GM12878 (cell line): ENCODE measurements around the gene RNFT2. TPM values are rescaled to one million over a fixed set of nuclear protein-coding genes. Genes with fewer than 3 reads are reported as not detected.

Source experiments
- BCLAF1 ChIP-seq: fragments of 450-650 bp; IDR thresholded peaks from 2 replicates; pipeline ENCODE4 v1.6.1; 2017; ENCODE audit warnings: antibody characterized with exemption, mild to moderate bottlenecking, moderate library complexity
- CHD1 ChIP-seq: IDR thresholded peaks from 2 replicates; pipeline ENCODE4 v1.6.1; 2012; ENCODE audit warnings: low read depth, low read length, improper control_type of control experiment
- CTCF ChIP-seq, 3 experiments: IDR thresholded peaks in 2 of 3; conservative IDR thresholded peaks in 1 of 3; 2 replicates each; pipeline ENCODE4 v1.5.1; 2011; ENCODE audit warnings: low read depth in 3 of 3, low read length in 3 of 3, mild to moderate bottlenecking in 3 of 3, control low read depth in 2 of 3, moderate library complexity in 2 of 3, inconsistent platforms in 1 of 3, mixed read lengths in 1 of 3; ENCODE audit not compliant: control insufficient read depth in 2 of 3, insufficient read depth in 1 of 3; ENCODE audit errors: extremely low read depth in 1 of 3
- E2F8 ChIP-seq: fragments of 450-650 bp; IDR thresholded peaks from 2 replicates; pipeline ENCODE4 v1.6.1; 2018; ENCODE audit warnings: mild to moderate bottlenecking, low read depth, moderate library complexity; ENCODE audit not compliant: partially characterized antibody
- MXI1 ChIP-seq: fragments of 150-350 bp; IDR thresholded peaks from 2 replicates; pipeline ENCODE4 v1.6.1; 2011; ENCODE audit warnings: low read depth, mild to moderate bottlenecking, inconsistent platforms, low read length, improper control_type of control experiment
- RCOR1 ChIP-seq: conservative IDR thresholded peaks from 2 replicates; pipeline ENCODE4 v1.6.1; 2012; ENCODE audit warnings: low read depth, low read length, improper control_type of control experiment
- SIX5 ChIP-seq: IDR thresholded peaks from 2 replicates; pipeline ENCODE4 v1.6.1; 2011; ENCODE audit warnings: mild to moderate bottlenecking, low read depth, low read length, moderate library complexity; ENCODE audit not compliant: severe bottlenecking
- SREBF1 ChIP-seq: IDR thresholded peaks from 2 replicates; pipeline ENCODE4 v1.6.1; 2012; ENCODE audit warnings: mild to moderate bottlenecking, low read length
- SREBF2 ChIP-seq: IDR thresholded peaks from 2 replicates; pipeline ENCODE4 v1.6.1; 2012; ENCODE audit warnings: mild to moderate bottlenecking, low read length
- STAT1 ChIP-seq: fragments of 450-650 bp; conservative IDR thresholded peaks from 2 replicates; pipeline ENCODE4 v1.6.1; 2014; ENCODE audit warnings: antibody characterized with exemption, mild to moderate bottlenecking
- SUPT20H ChIP-seq: IDR thresholded peaks from 2 replicates; pipeline ENCODE4 v1.6.1; 2011; ENCODE audit warnings: low read depth, mild to moderate bottlenecking, low read length, moderate library complexity, borderline replicate concordance; ENCODE audit not compliant: control insufficient read depth
- ZNF687 ChIP-seq: fragments of 450-650 bp; IDR thresholded peaks from 2 replicates; pipeline ENCODE4 v1.6.1; 2017; ENCODE audit warnings: mild to moderate bottlenecking, moderate library complexity
- polyA plus RNA-seq, 11 experiments: library from polyadenylated mRNA; depleted of rRNA in 4 of 11; unstranded in 6 of 11; stranded (reverse) in 5 of 11; fragments of >200 nt; fragmentation: Nextera tagmentation in 4 of 11; fragmentation: Illumina TruSeq in 1 of 11; extraction: Ambion mirVana in 4 of 11; extraction: Trizol in 1 of 11; gene quantifications; 1 replicate in 1 of 11; 2 replicates in 10 of 11; pipeline versions ENCODE4 v1.2.1 to v1.2.3, GENCODE V29; 2011 to 2016; ENCODE audit warnings: inconsistent platforms in 2 of 11, missing spikeins in 2 of 11, low read depth in 1 of 11
- total RNA-seq, 4 experiments: library from RNA; depleted of rRNA in 3 of 4; stranded (reverse); fragments of >200 nt in 3 of 4; fragmentation: Illumina TruSeq in 1 of 4; extraction: Trizol in 1 of 4; gene quantifications; 2 replicates each; pipeline versions ENCODE4 v1.2.1 to v1.2.3, GENCODE V29; 2013 to 2021
- TF ChIP-seq, protein P1 (sequence below): fragments of 450-650 bp; IDR thresholded peaks from 2 replicates; pipeline ENCODE4 v1.6.1; 2017; ENCODE audit warnings: borderline replicate concordance

The RNFT2 gene
- total and polyA plus RNA-seq, 10 of the 15 experiments (the other 5 are each of a cell fraction or from before 2014, with no cell fraction given) = 2.5 to 17.3 (median 9.7) TPM

DNA sequence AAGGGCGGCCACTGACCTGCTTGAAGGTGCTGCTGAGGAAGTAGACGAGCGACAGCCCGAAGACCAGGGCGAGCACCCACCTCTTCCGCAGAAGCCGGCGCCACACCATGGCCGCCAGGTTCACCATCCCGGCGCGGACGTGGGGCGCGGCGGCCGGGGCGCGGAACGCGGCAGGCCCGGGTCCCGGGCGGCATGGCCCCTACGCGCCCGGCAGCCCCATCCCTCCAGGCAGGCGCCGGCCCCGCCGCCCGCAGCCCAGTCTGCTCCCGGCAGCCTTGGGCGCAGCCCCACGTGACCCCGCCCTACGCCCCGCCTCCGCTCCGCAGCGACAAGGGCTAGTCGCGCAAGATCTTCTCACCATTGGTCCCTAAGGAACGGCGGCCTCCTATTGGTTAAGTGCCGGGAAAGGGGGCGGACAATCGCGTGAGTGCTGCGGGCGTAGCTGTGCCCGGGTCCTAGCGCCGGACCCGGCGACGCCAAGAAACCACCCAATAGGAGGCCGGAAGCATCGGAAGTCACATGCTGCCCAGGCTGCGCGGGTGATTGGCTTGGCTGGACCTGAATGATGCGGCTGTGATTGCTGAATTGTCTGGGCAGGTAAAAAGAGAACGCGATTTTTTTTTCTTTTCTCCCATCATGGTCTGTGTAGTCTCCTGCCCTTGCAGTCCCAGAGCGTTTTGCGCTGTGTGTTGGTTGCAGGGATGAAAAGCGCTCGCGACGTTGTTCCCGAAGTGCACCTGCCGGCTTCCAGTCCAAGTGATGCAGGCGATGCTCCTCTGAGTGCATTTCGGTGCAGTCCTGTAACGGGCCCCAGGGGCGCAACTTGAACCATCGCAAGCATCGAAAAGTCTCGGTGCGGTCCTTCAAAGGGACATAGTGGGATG, at the start of gene RNFT2, which contains the start of gene SPRING1 (continued):
- no peak for TF ChIP-seq BCLAF1
- no peak for TF ChIP-seq E2F8
- peak; percentile 44; the same call in 1 of the 2 replicates for TF ChIP-seq ZNF687
- TF ChIP-seq SREBF2 = peak; percentile 47; the same call in 1 of the 2 replicates
- TF ChIP-seq, protein P1, sequence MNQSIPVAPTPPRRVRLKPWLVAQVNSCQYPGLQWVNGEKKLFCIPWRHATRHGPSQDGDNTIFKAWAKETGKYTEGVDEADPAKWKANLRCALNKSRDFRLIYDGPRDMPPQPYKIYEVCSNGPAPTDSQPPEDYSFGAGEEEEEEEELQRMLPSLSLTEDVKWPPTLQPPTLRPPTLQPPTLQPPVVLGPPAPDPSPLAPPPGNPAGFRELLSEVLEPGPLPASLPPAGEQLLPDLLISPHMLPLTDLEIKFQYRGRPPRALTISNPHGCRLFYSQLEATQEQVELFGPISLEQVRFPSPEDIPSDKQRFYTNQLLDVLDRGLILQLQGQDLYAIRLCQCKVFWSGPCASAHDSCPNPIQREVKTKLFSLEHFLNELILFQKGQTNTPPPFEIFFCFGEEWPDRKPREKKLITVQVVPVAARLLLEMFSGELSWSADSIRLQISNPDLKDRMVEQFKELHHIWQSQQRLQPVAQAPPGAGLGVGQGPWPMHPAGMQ = no peak
- peak; percentile 20; the same call in 1 of the 2 replicates for TF ChIP-seq MXI1
- TF ChIP-seq CTCF (IDR thresholded peaks at IDR 0.05 in 2 of 3, conservative IDR thresholded peaks at IDR 0.05 in 1 of 3; ENCODE audit: control insufficient read depth in 2 of 3, extremely low read depth in 1 of 3, insufficient read depth in 1 of 3, low read depth in 3 of 3, low read length in 3 of 3) = peak in 1 of 3 experiments; percentile 20; a peak in 1 of 6 replicates
- 0 out of 2 replicates have a peak, but pooled peaks have one; percentile 16 for TF ChIP-seq STAT1
- TF ChIP-seq SIX5 = peak; percentile 25
- peak; percentile 33; the same call in 1 of the 2 replicates for TF ChIP-seq SREBF1
- peak; percentile 93 for TF ChIP-seq RCOR1
- TF ChIP-seq SUPT20H = no peak
- TF ChIP-seq CHD1 = no peak
